Activated CD4-positive, alpha-beta T cell treated with anti-CD3 and anti-CD28 coated beads, Interleukin-2, amount 10 ng/mL, durations not matched to agents 7 days and 5 days (primary cell): ENCODE data around the gene CCDC71. TPM values are rescaled to one million over a fixed set of nuclear protein-coding genes. Genes with fewer than 3 reads are reported as not detected.

Experiments used
- CTCF ChIA-PET: fragments of 350-600 bp; sonication (Branson Sonifier 250); formaldehyde crosslinking; loops from one replicate; lab custom pipeline; 2021; ENCODE audit warnings: antibody characterized with exemption; lab: Charles Lee
- POLR2A ChIA-PET: fragments of 350-600 bp; sonication (Branson Sonifier 250); formaldehyde crosslinking; loops from one replicate; lab custom pipeline; 2021; ENCODE audit warnings: antibody characterized with exemption; lab: Charles Lee
- DNase-seq: peaks from one replicate; pipeline ENCODE4 v3.0.0-alpha.2; 2020
- H3K27ac Mint-ChIP-seq: one replicate; pipeline ENCODE4 v1.8.0; 2021; ENCODE audit warnings: mild to moderate bottlenecking, moderate library complexity, mixed read lengths
- H3K27me3 Mint-ChIP-seq: one replicate; pipeline ENCODE4 v1.8.0; 2021; ENCODE audit warnings: mixed read lengths
- H3K36me3 Mint-ChIP-seq: one replicate; pipeline ENCODE4 v1.8.0; 2021; ENCODE audit warnings: low read depth, mixed read lengths
- H3K4me1 Mint-ChIP-seq: one replicate; pipeline ENCODE4 v1.8.0; 2021; ENCODE audit warnings: mixed read lengths
- H3K4me3 Mint-ChIP-seq: one replicate; pipeline ENCODE4 v1.8.0; 2021; ENCODE audit warnings: mild to moderate bottlenecking, moderate library complexity, mixed read lengths
- H3K9me3 Mint-ChIP-seq: one replicate; pipeline ENCODE4 v1.8.0; 2021; ENCODE audit warnings: mixed read lengths
- total RNA-seq, 2 experiments: library from RNA; stranded (reverse); gene quantifications; one replicate each; pipeline ENCODE4 v1.2.3, GENCODE V29; 2021

The CCDC71 gene
- total RNA-seq, 2 experiments from 2014 or later, result 21.7 to 22.2 TPM

GRCh38 chr3:49163609-49164008, 2.5 kb downstream of the CCDC71 start:
- H3K27me3 Mint-ChIP-seq, result no peaks in the 10 kb centered on the region
- CTCF ChIA-PET, result interaction anchor here (3.1 kb wide), 1 partner anchor 8 kb away, joined by 10 read pairs; the partner anchor contains the start of gene KLHDC8B
- POLR2A ChIA-PET, result no interaction called here
- no peak overlapping the region for H3K27ac Mint-ChIP-seq
- H3K36me3 Mint-ChIP-seq, result peaks cover 31% of the 10 kb centered on the region
- no peaks in the 10 kb centered on the region for H3K9me3 Mint-ChIP-seq
- no peak overlapping the region for H3K4me3 Mint-ChIP-seq
- DNase-seq, result no peak
- H3K4me1 Mint-ChIP-seq, result peaks cover 44% of the 10 kb centered on the region

DNA sequence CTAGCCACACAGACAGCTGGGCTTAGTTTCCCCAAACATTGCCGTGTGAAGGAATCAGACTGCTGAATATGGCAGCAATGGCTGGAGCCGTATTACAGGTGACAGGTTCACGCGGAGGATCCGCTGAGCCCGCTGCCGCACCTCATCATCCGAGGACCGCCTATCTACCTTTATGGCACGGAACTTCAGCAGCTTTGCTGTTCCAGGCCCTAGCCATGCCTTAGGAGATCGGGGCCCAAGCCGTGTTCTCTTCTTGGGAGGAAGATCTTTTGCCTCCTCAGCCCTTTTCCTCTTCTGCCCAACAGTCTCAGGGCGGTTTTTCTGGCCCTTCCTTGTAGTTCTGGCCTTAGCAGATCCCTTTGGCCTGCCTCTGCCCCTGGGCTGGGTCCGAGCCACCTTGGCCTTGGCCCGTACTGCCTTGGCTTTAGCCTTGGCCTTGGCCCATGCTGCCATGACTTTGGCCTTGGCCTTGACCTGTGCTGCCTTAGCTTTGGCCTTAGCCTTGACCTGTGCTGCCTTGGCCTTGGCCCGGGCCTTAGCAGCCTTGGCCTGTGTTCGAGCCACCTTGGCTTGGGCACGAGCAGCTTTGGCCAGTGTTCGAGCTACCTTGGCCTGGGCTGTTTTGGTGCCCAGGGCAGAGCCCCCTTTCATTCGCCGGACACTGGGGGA, 3.2 kb downstream of the CCDC71 start:
- no peak overlapping the region for H3K27ac Mint-ChIP-seq
- no peak for DNase-seq
- peaks cover 46% of the 10 kb centered on the region for H3K4me1 Mint-ChIP-seq
- no peaks in the 10 kb centered on the region for H3K27me3 Mint-ChIP-seq
- ChIA-PET CTCF (interaction anchor here (1.0 to 3.1 kb wide), 2 partner anchors 8 to 175 kb away, joined by 4 to 10 read pairs; partner anchors contain the start of gene KLHDC8B), POLR2A (no interaction called here)
- H3K9me3 Mint-ChIP-seq, result no peaks in the 10 kb centered on the region
- no peak overlapping the region for H3K4me3 Mint-ChIP-seq
- peaks cover 31% of the 10 kb centered on the region for H3K36me3 Mint-ChIP-seq

DNA sequence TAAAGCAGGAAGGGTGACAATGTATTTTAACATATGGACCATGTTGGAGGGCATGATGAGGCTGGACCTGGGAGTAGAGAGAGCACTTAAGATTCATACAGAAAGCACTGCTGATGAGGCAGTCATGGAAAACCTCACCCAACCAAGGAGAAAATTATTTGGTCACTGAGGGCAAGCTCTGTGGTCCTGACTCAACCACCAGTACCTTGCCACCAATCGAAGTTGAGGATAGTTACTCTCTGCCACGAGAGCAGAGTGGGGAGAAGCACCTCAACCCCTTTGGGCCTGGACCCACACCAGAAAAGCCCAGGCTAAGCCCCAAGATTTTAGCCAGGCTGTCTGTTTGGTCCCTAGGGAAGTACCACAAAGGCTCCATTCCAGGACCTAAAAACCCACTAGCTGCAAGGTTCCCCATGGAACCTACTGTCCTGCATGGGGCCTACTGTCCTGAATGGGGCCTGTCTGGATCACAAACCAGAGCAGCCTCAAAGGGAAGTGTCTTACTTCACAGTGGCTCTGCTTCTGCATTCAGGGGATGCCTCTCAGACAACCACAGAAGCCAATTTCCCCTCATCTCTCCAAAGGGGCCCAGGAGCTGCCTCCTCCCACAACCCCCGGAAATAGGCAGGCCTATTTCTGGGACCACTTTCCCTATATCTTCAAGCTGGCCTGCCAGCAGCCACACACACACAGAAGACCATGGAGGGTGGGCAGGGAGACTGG, 4.2 kb downstream of the CCDC71 start:
- Mint-ChIP-seq H3K27me3 (no peaks in the 10 kb centered on the region), H3K4me1 (peaks cover 46% of the 10 kb centered on the region), H3K36me3 (peaks cover 31% of the 10 kb centered on the region), H3K9me3 (no peaks in the 10 kb centered on the region), H3K27ac (peak overlapping the region; percentile 31), H3K4me3 (no peak overlapping the region)
- POLR2A ChIA-PET, result no interaction called here
- CTCF ChIA-PET, result interaction anchor here (1.0 to 3.1 kb wide), 2 partner anchors 9 to 174 kb away, joined by 4 to 10 read pairs; partner anchors contain the start of gene KLHDC8B
- DNase-seq, result no peak

DNA sequence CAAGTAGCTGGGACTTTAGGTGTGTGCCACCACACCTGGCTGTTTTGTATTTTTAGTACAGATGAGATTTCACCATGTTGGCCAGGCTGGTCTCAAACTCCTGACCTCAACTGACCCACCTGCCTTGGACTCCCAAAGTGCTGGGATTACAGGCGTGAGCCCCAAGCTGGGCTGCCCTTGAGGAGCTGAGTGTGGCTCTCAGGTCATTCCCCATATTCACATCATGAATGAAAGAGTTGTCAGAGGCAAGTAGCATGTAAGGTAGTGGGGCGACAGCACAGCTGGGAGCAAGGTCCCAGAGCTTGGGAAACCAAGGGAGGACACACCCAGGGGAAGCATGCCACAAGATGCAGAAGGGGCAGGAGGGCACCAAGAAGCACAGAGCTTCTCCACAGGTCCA, 4.9 kb downstream of the CCDC71 start:
- CTCF ChIA-PET, result interaction anchor here (0.6 to 3.1 kb wide), 2 partner anchors 10 to 140 kb away, joined by 3 to 10 read pairs; partner anchors contain the start of gene KLHDC8B
- no peak overlapping the region for H3K27ac Mint-ChIP-seq
- POLR2A ChIA-PET, result no interaction called here
- peaks cover 26% of the 10 kb centered on the region for H3K36me3 Mint-ChIP-seq
- no peaks in the 10 kb centered on the region for H3K27me3 Mint-ChIP-seq
- no peaks in the 10 kb centered on the region for H3K9me3 Mint-ChIP-seq
- no peak for DNase-seq
- H3K4me1 Mint-ChIP-seq, result peaks cover 40% of the 10 kb centered on the region
- no peak overlapping the region for H3K4me3 Mint-ChIP-seq

DNA sequence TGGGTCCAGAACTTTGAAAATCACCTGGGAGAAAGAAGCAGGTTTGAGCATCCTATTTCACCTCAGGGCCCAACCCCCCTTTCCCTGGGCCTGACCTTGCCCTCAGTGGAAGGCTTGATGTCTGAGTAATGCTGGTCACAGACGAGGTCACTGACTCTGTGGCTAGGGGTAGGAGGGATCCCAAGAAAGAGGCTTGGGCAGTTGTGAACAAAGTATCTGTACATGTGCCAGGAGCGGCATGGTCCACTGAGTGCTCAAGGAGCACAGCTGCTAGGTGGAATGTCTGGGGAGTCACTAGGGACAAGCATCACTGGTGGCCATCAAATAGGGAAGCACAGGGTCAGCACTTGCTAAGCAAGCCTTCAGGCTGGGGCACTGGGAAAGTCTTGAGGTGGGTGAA, 7.3 kb downstream of the CCDC71 start:
- ChIA-PET POLR2A (no interaction called here), CTCF (interaction anchor here (1.2 to 3.5 kb wide), 4 partner anchors 11 to 171 kb away, joined by 3 to 12 read pairs (median 6); partner anchors contain the start of genes KLHDC8B, LAMB2 and USP19)
- H3K36me3 Mint-ChIP-seq, result peaks cover 11% of the 10 kb centered on the region
- no peaks in the 10 kb centered on the region for H3K27me3 Mint-ChIP-seq
- H3K9me3 Mint-ChIP-seq, result no peaks in the 10 kb centered on the region
- no peak overlapping the region for H3K4me3 Mint-ChIP-seq
- peak overlapping the region; percentile 50 for H3K27ac Mint-ChIP-seq
- H3K4me1 Mint-ChIP-seq, result peaks cover 21% of the 10 kb centered on the region
- no peak for DNase-seq

GRCh38 chr3:49158103-49158709, 7.9 kb downstream of the CCDC71 start:
- H3K9me3 Mint-ChIP-seq, result no peaks in the 10 kb centered on the region
- peaks cover 5% of the 10 kb centered on the region for H3K36me3 Mint-ChIP-seq
- H3K27ac Mint-ChIP-seq, result no peak overlapping the region
- ChIA-PET CTCF (interaction anchor here (1.0 to 3.5 kb wide), 6 partner anchors 12 to 170 kb away, joined by 3 to 12 read pairs (median 4); partner anchors contain the start of genes KLHDC8B, LAMB2 and USP19), POLR2A (no interaction called here)
- no peak overlapping the region for H3K4me3 Mint-ChIP-seq
- H3K4me1 Mint-ChIP-seq, result peaks cover 17% of the 10 kb centered on the region
- no peaks in the 10 kb centered on the region for H3K27me3 Mint-ChIP-seq
- DNase-seq, result peak; percentile 76

DNA sequence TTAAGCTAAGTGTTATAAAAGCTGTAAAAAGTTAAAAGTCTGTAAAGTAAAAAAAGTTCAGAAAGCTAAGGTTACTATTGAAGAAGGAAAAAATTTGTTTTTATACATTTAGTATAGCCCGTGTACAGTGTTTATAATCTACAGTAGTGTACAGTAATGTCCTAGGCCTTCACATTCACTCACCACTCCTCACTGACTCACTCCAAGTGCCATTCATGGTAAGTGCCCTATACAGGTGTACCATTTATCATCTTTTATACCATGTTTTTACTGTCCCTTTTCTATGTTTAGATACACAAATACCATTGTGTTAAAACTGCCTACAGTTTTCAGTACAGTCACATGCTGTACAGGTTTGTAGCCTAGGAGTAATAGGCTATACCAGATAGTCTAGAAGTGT, 8.8 kb downstream of the CCDC71 start:
- CTCF ChIA-PET, result interaction anchor here (1.1 to 3.5 kb wide), 7 partner anchors 13 to 170 kb away, joined by 3 to 12 read pairs (median 4); partner anchors contain the start of genes KLHDC8B, LAMB2, QRICH1 and USP19
- Mint-ChIP-seq H3K27ac (no peak overlapping the region), H3K9me3 (no peaks in the 10 kb centered on the region), H3K4me1 (peaks cover 12% of the 10 kb centered on the region), H3K4me3 (no peak overlapping the region), H3K36me3 (peaks cover 5% of the 10 kb centered on the region), H3K27me3 (no peaks in the 10 kb centered on the region)
- POLR2A ChIA-PET, result no interaction called here
- DNase-seq, result no peak

- ChIA-PET POLR2A (no interaction called here), CTCF (interaction anchor here (0.9 kb wide), 1 partner anchor 166 kb away, joined by 3 read pairs; no protein-coding TSS in a partner anchor)
- Mint-ChIP-seq H3K4me1 (peaks cover 2% of the 10 kb centered on the region), H3K27ac (no peak overlapping the region), H3K9me3 (no peaks in the 10 kb centered on the region), H3K27me3 (no peaks in the 10 kb centered on the region), H3K4me3 (no peak overlapping the region), H3K36me3 (no peaks in the 10 kb centered on the region)
- no peak for DNase-seq
Observed at GRCh38 chr3:49153349-49153912, 12.7 kb downstream of the CCDC71 start.

DNA sequence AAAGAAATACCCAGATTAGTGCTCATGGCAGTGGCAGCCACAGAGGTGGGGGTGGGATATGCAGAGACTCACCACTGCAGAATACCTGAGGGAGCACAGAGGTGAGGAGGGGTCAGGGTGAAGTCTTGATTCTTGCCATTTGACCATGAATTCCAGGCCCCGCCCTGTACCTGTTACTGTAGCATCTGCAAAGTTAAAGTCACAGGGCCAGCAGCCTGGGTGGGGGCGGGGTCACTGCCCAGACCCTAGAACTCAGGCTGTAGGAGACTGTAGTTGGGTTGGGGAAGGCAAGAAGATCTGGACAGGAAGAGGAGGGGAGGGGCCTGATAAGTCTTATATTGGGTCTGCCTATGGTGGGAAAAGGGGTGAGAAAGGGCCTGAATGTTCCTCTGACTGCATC, 14.5 kb downstream of the CCDC71 start:
- H3K27ac Mint-ChIP-seq, result no peak overlapping the region
- POLR2A ChIA-PET, result interaction anchor here (0.7 kb wide), 1 partner anchor 86 kb away, joined by 4 read pairs; no protein-coding TSS in a partner anchor
- H3K4me3 Mint-ChIP-seq, result no peak overlapping the region
- no peaks in the 10 kb centered on the region for H3K4me1 Mint-ChIP-seq
- no peaks in the 10 kb centered on the region for H3K9me3 Mint-ChIP-seq
- H3K27me3 Mint-ChIP-seq, result no peaks in the 10 kb centered on the region
- no peaks in the 10 kb centered on the region for H3K36me3 Mint-ChIP-seq
- DNase-seq, result no peak
- CTCF ChIA-PET, result interaction anchor here (1.0 kb wide), 1 partner anchor 21 kb away, joined by 3 read pairs; no protein-coding TSS in a partner anchor

DNA sequence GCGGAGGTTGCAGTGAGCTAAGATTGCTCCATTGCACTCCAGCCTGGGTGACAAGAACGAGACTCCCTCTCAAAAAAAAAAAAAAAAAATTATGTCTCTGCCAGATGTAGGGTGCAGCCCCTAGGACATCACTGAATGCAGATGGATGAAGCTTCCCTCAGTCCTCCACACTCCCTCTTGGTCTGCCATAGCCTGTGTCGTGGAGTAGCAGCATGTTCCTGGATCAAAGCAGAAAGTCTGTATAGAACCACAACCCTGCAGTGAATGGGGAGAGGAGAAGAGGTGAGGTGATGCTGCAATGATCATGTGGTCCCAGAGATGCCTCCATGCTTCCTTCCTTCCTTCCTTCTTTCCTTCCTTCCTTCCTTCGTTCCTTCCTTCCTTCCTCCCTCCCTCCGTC, 18.0 kb downstream of the CCDC71 start:
- ChIA-PET POLR2A (interaction anchor here (0.6 kb wide), 1 partner anchor 110 kb away, joined by 3 read pairs; no protein-coding TSS in a partner anchor), CTCF (interaction anchor here (0.6 to 0.7 kb wide), 4 partner anchors 8 to 189 kb away, joined by 3 to 4 read pairs (median 3); no protein-coding TSS in a partner anchor)

GRCh38 chr3:49140080-49140479, 26.1 kb downstream of the CCDC71 start:
- H3K27me3 Mint-ChIP-seq, result peaks cover 9% of the 10 kb centered on the region
- H3K27ac Mint-ChIP-seq, result no peak overlapping the region
- POLR2A ChIA-PET, result no interaction called here
- CTCF ChIA-PET, result no interaction called here
- no peak for DNase-seq
- no peaks in the 10 kb centered on the region for H3K36me3 Mint-ChIP-seq
- H3K4me3 Mint-ChIP-seq, result no peak overlapping the region
- peaks cover 2% of the 10 kb centered on the region for H3K9me3 Mint-ChIP-seq
- H3K4me1 Mint-ChIP-seq, result peaks cover 5% of the 10 kb centered on the region

More for the DNA sequence above, 18.0 kb downstream of the CCDC71 start:
- Mint-ChIP-seq H3K9me3 (no peaks in the 10 kb centered on the region), H3K36me3 (no peaks in the 10 kb centered on the region), H3K27me3 (no peaks in the 10 kb centered on the region), H3K27ac (no peak overlapping the region), H3K4me3 (no peak overlapping the region), H3K4me1 (no peaks in the 10 kb centered on the region)
- no peak for DNase-seq

- POLR2A ChIA-PET, result no interaction called here
- CTCF ChIA-PET, result interaction anchor here (1.1 kb wide), 1 partner anchor 15 kb away, joined by 4 read pairs; the partner anchor contains the start of gene USP19
- H3K36me3 Mint-ChIP-seq, result no peaks in the 10 kb centered on the region
- H3K4me3 Mint-ChIP-seq, result no peak overlapping the region
- peaks cover 21% of the 10 kb centered on the region for H3K27me3 Mint-ChIP-seq
- H3K4me1 Mint-ChIP-seq, result peaks cover 4% of the 10 kb centered on the region
- no peaks in the 10 kb centered on the region for H3K9me3 Mint-ChIP-seq
- DNase-seq, result no peak
- no peak overlapping the region for H3K27ac Mint-ChIP-seq
Observed at GRCh38 chr3:49135499-49135898, 30.6 kb downstream of the CCDC71 start.
